HG03066 (cell line): ENCODE measurements around the gene RAD51B.
"Not testable (repeated sequence)": the region's sequence is repeated elsewhere in the genome, so short reads cannot be mapped to it uniquely, and the experiment has no call there.

Experiments
- ATAC-seq: cut with Tn5 transposase; IDR thresholded peaks from one replicate; pipeline ENCODE4 v1.9.1; 2021; ENCODE audit warnings: low read depth; ENCODE audit not compliant: unreplicated experiment

The RAD51B gene

GRCh38 chr14:67941456-67942018 is 122.0 kb downstream of the RAD51B start:
- no peak for ATAC-seq

GRCh38 chr14:67942080-67942710 is 122.6 kb downstream of the RAD51B start:
- ATAC-seq, result no peak

GRCh38 chr14:67943947-67944346 is 124.4 kb downstream of the RAD51B start:
- no peak for ATAC-seq

GRCh38 chr14:67944605-67945004 is 125.0 kb downstream of the RAD51B start:
- no peak for ATAC-seq

GRCh38 chr14:67949771-67950170 is 130.2 kb downstream of the RAD51B start:
- no peak for ATAC-seq

GRCh38 chr14:67950386-67950785 is 130.8 kb downstream of the RAD51B start:
- no peak for ATAC-seq

- no peak for ATAC-seq
Measured at GRCh38 chr14:67951529-67952135, 132.1 kb downstream of the RAD51B start.

GRCh38 chr14:67952381-67952780 is 132.8 kb downstream of the RAD51B start:
- no peak for ATAC-seq

GRCh38 chr14:67952786-67953185 is 133.2 kb downstream of the RAD51B start:
- no peak for ATAC-seq

GRCh38 chr14:67955261-67955660 is 135.7 kb downstream of the RAD51B start:
- no peak for ATAC-seq

- no peak for ATAC-seq
Measured at GRCh38 chr14:67957946-67958345, 138.4 kb downstream of the RAD51B start.

GRCh38 chr14:67961676-67962075 is 142.1 kb downstream of the RAD51B start:
- ATAC-seq, result no peak

GRCh38 chr14:67962215-67962644 is 142.7 kb downstream of the RAD51B start:
- no peak for ATAC-seq

- no peak for ATAC-seq
Measured at GRCh38 chr14:67963545-67963944, 144.0 kb downstream of the RAD51B start.

GRCh38 chr14:67963960-67964812 is 144.6 kb downstream of the RAD51B start:
- no peak for ATAC-seq

- no peak for ATAC-seq
Measured at GRCh38 chr14:67965696-67966095, 146.1 kb downstream of the RAD51B start.

GRCh38 chr14:67967206-67967605 is 147.6 kb downstream of the RAD51B start:
- ATAC-seq, result no peak

- not testable (repeated sequence) for ATAC-seq
Measured at GRCh38 chr14:67967970-67968369, 148.4 kb downstream of the RAD51B start.

- no peak for ATAC-seq
Measured at GRCh38 chr14:67970923-67971322, 151.3 kb downstream of the RAD51B start.

GRCh38 chr14:67971627-67972625 is 152.3 kb downstream of the RAD51B start:
- ATAC-seq, result no peak
